Vagina (tissue), 2 donors: ENCODE measurements around the gene NPAS3. TPM values are rescaled to one million over a fixed set of nuclear protein-coding genes. Genes with fewer than 3 reads are reported as not detected.

Experiments used
- DNase-seq, 2 donors: peaks; one replicate each; pipeline ENCODE4 v3.0.0-alpha.2; 2017; ENCODE audit errors: extremely low spot score in 2 of 2
- H3K27ac ChIP-seq: fragments of 200-600 bp; sonication (generic); one replicate; pipeline ENCODE4 v1.5.1; 2019
- H3K27me3 ChIP-seq: fragments of 200-600 bp; sonication (generic); one replicate; pipeline ENCODE4 v1.5.1; 2019
- H3K36me3 ChIP-seq, 2 donors: fragments of 200-600 bp; sonication (generic); one replicate each; pipeline ENCODE4 v1.5.1; 2017 to 2019
- H3K4me1 ChIP-seq: fragments of 200-600 bp; sonication (generic); one replicate; pipeline ENCODE4 v1.5.1; 2019
- H3K4me3 ChIP-seq, 2 donors: fragments of 200-600 bp; sonication (generic); 1 replicate in 1 of 2; 2 replicates in 1 of 2; pipeline ENCODE4 v1.5.1; 2016 to 2019
- H3K9me3 ChIP-seq: fragments of 200-600 bp; sonication (generic); one replicate; pipeline ENCODE4 v1.5.1; 2019
- POLR2A ChIP-seq, 2 donors: fragments of 450-650 bp; IDR thresholded peaks; one replicate each; pipeline ENCODE4 v1.6.1; 2017; ENCODE audit warnings: antibody characterized with exemption in 2 of 2, mild to moderate bottlenecking in 2 of 2, moderate library complexity in 2 of 2
- POLR2AphosphoS5 ChIP-seq, 2 donors: sonication (generic); formaldehyde crosslinking; IDR thresholded peaks; one replicate each; pipeline ENCODE4 v1.9.0; 2017; ENCODE audit warnings: antibody characterized with exemption in 2 of 2, mild to moderate bottlenecking in 2 of 2, low read depth in 1 of 2; ENCODE audit not compliant: insufficient read depth in 1 of 2
- intact Hi-C: fragments of 100-400 bp; cut with DNase I; formaldehyde crosslinking; loops from one replicate; pipeline ENCODE4 v1.15.1; 2023
- total RNA-seq: library from RNA; depleted of rRNA; stranded (reverse); fragments of >200 nt; gene quantifications from one replicate; pipeline ENCODE4 v1.2.3, GENCODE V29; 2016
- TF ChIP-seq, protein P1 (sequence below), 3 experiments: fragments of 450-650 bp in 2 of 3; fragments of 200-600 bp in 1 of 3; sonication (generic) in 1 of 3; IDR thresholded peaks; one replicate each; pipeline ENCODE4 v1.5.1; 2017 to 2019; ENCODE audit warnings: antibody characterized with exemption in 3 of 3, mild to moderate bottlenecking in 2 of 3, moderate library complexity in 2 of 3

The NPAS3 gene
- total RNA-seq, 1 donor from 2014 or later = 1.2 TPM

DNA sequence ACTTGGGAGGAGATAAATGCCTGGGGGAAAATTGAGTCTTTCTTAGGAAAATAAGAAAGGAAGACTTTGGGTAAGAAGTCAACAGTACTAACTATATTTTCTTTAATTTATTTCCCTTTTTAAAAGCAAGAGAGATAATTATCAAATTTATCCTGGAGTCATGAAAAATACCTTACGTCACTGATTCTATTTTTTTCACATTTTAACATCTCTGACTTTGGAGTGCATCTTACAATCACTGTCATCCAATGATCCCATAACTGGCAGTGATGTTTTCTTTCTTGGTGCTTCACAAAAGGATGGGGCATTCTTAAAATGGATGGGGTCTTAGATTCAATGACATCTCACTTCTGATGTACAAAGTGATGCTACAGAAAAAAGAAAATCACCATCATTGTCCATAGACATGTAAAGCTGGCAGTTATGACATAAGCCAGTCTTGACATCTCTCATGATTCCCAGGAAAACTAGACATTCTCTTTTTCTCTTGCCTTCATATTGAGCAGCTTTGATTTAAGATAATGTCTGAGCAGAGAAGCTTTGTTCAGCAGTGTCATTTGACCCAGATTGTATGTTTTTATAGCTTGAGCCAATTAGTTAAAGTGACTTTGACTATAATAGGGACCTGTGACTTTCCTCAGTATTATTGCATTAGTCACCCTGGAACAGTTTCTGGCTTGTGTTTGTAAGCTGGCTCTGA is 776.0 kb downstream of the NPAS3 start:
- TF ChIP-seq POLR2AphosphoS5 (IDR thresholded peaks at IDR 0.05; ENCODE audit: insufficient read depth in 1 of 2, low read depth in 1 of 2) (no peak), POLR2A (IDR thresholded peaks at IDR 0.05) (no peak)
- TF ChIP-seq, protein P1, sequence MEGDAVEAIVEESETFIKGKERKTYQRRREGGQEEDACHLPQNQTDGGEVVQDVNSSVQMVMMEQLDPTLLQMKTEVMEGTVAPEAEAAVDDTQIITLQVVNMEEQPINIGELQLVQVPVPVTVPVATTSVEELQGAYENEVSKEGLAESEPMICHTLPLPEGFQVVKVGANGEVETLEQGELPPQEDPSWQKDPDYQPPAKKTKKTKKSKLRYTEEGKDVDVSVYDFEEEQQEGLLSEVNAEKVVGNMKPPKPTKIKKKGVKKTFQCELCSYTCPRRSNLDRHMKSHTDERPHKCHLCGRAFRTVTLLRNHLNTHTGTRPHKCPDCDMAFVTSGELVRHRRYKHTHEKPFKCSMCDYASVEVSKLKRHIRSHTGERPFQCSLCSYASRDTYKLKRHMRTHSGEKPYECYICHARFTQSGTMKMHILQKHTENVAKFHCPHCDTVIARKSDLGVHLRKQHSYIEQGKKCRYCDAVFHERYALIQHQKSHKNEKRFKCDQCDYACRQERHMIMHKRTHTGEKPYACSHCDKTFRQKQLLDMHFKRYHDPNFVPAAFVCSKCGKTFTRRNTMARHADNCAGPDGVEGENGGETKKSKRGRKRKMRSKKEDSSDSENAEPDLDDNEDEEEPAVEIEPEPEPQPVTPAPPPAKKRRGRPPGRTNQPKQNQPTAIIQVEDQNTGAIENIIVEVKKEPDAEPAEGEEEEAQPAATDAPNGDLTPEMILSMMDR (IDR thresholded peaks at IDR 0.05) = no peak
- intact Hi-C loops = no loop called here
- no peak for DNase-seq
- H3K4me3 ChIP-seq = no peak overlapping the region
- no peak overlapping the region for H3K27ac ChIP-seq
- H3K9me3 ChIP-seq = no peaks in the 10 kb centered on the region
- peaks cover 9% of the 10 kb centered on the region for H3K4me1 ChIP-seq
- no peaks in the 10 kb centered on the region for H3K27me3 ChIP-seq
- no peaks in the 10 kb centered on the region for H3K36me3 ChIP-seq

DNA sequence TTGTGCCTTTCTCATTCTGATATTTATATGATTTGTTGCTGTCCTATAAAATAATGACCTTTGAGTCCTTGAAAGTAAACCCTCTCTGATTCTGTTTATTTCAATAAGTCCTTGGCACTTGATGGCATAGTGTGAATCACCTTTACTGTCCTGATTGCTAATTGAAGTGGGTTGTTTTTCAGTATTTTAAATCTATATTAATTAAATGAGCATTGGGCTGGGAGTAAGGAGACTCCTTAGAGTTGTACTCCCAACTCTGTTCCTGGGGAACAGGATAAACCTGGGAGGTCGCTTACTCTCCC is 776.5 kb downstream of the NPAS3 start:
- H3K36me3 ChIP-seq = no peaks in the 10 kb centered on the region
- intact Hi-C loops = no loop called here
- TF ChIP-seq, protein P1 (IDR thresholded peaks at IDR 0.05) = no peak
- no peak for TF ChIP-seq POLR2AphosphoS5 (IDR thresholded peaks at IDR 0.05; ENCODE audit: insufficient read depth in 1 of 2, low read depth in 1 of 2)
- no peak for TF ChIP-seq POLR2A (IDR thresholded peaks at IDR 0.05)
- H3K4me3 ChIP-seq = no peak overlapping the region
- no peaks in the 10 kb centered on the region for H3K9me3 ChIP-seq
- no peaks in the 10 kb centered on the region for H3K27me3 ChIP-seq
- H3K27ac ChIP-seq = no peak overlapping the region
- H3K4me1 ChIP-seq = peaks cover 9% of the 10 kb centered on the region
- no peak for DNase-seq

DNA sequence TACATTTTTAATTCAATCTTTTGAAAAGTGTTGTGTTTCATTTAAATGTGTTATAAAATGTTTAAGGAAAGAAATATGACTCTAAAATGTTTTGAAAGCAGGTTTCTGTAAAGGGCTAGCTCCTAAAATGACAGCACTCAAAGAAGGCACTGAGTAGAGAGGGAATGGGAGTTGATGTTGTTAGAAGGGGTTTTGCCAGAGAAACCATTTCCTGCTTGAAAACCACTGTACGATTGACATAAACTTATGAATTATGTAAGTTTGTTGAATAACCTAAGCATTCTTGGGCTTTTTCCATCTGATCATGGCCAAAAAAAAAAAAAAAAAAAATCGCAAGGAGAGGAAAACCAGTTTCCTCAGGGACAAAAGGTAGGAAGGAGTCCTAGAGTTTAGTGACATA is 778.2 kb downstream of the NPAS3 start:
- H3K4me3 ChIP-seq = no peak overlapping the region
- TF ChIP-seq, protein P1 (IDR thresholded peaks at IDR 0.05) = no peak
- TF ChIP-seq POLR2AphosphoS5 (IDR thresholded peaks at IDR 0.05; ENCODE audit: insufficient read depth in 1 of 2, low read depth in 1 of 2) (no peak), POLR2A (IDR thresholded peaks at IDR 0.05) (no peak)
- intact Hi-C loops = no loop called here

DNA sequence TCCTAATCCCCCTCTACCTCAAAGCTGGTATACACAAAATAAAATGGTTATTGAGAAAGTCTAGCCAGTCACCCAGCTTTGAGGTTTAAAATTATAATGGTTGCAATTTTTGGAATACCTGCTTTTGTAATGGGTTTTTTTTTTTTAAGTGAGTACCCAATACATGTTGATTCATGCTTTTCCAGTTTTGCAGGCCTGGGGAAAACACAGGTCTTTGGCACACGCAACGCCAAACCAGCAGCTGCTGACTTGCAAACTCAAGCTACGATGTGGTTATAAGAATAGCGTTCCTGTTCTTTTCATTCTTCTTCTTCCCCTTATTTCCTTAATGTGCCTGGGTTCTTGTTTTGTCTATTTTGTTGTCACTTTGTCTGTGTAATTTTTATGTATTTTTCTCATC is 779.2 kb downstream of the NPAS3 start:
- no peak for DNase-seq
- no peak for TF ChIP-seq POLR2A (IDR thresholded peaks at IDR 0.05)
- TF ChIP-seq, protein P1 (IDR thresholded peaks at IDR 0.05) = no peak
- no peak for TF ChIP-seq POLR2AphosphoS5 (IDR thresholded peaks at IDR 0.05; ENCODE audit: insufficient read depth in 1 of 2, low read depth in 1 of 2)
- Histone ChIP-seq H3K27ac (no peak overlapping the region), H3K27me3 (no peaks in the 10 kb centered on the region), H3K9me3 (no peaks in the 10 kb centered on the region), H3K4me1 (peaks cover 9% of the 10 kb centered on the region), H3K36me3 (no peaks in the 10 kb centered on the region), H3K4me3 (no peak overlapping the region)
- intact Hi-C loops = no loop called here

More for the DNA sequence above, 778.2 kb downstream of the NPAS3 start:
- H3K4me1 ChIP-seq = peaks cover 9% of the 10 kb centered on the region
- H3K27ac ChIP-seq = no peak overlapping the region
- no peaks in the 10 kb centered on the region for H3K9me3 ChIP-seq
- no peaks in the 10 kb centered on the region for H3K36me3 ChIP-seq
- no peak for DNase-seq
- no peaks in the 10 kb centered on the region for H3K27me3 ChIP-seq

DNA sequence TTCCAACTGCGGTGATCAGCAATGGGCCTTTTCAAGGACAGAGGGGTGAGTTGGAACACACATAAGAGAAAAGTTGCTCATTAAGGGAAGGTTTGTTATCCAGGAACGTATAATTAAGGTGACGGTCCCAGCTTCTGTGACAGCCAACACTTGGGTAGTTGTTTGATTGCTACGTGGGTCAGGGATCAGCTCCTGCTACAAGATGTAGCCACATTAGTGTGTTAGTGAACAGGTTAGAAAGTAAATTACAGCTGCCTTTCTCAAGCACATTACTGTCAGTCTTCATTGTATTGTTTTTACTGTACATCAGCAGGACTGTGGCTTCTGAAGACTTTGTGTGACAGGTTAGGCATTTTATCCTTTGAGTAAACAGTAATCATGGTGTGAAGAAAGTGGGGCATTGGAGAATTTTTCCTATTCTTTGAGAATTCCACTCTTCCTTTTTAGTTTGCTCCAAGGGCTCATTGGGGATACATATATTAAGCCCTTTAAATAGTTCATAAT is 781.7 kb downstream of the NPAS3 start:
- no peak overlapping the region for H3K4me3 ChIP-seq
- H3K4me1 ChIP-seq = peaks cover under 1% of the 10 kb centered on the region
- DNase-seq = no peak
- no peak overlapping the region for H3K27ac ChIP-seq
- intact Hi-C loops = no loop called here
- TF ChIP-seq, protein P1 (IDR thresholded peaks at IDR 0.05) = no peak
- no peak for TF ChIP-seq POLR2AphosphoS5 (IDR thresholded peaks at IDR 0.05; ENCODE audit: insufficient read depth in 1 of 2, low read depth in 1 of 2)
- no peak for TF ChIP-seq POLR2A (IDR thresholded peaks at IDR 0.05)
- H3K9me3 ChIP-seq = no peaks in the 10 kb centered on the region
- H3K27me3 ChIP-seq = no peaks in the 10 kb centered on the region
- H3K36me3 ChIP-seq = no peaks in the 10 kb centered on the region
